ENCODE results near the gene CYP11A1.
A peak's percentile ranks its signal among the peaks of the same experiment; 100 is the strongest.

CYP11A1 gene

DNA sequence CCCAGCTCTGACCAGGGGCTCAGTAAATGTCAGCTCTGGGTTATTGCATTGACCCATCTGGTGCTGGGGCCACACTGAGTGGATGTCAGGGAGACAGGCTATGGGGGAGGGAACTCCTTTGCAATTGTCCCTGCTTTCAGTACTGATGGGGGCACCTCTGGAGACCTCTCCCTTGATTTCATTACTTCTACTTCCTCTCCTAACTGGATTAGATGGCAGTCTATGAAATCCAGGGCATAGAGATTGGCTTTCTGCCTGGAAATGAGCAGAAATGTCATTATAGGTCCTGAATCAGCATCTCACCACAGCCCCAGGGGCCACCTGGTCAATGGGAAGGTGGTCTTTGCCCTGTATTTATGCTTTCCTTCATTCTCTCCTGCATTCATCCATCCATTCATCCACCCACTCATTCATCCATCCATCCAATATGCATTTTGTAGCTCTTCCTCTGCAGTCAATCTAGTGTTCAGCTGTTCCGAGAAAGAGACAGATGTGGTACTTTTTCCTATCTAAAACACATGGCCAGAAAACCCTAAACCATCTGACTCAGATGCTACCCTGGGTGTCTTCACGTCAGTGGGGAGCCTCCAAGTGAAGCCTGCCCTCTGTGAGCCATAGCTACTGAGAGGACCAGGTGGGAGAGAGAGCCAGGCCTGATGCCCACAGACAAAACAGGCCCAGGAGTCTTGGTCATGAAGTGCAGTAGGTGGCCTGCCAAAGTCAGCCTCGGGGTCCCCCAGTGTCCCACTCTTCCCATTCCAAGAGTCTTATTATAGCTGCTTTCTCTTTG is 74.2 kb downstream of the CYP11A1 start:
- DNase-seq, result no peak

DNA sequence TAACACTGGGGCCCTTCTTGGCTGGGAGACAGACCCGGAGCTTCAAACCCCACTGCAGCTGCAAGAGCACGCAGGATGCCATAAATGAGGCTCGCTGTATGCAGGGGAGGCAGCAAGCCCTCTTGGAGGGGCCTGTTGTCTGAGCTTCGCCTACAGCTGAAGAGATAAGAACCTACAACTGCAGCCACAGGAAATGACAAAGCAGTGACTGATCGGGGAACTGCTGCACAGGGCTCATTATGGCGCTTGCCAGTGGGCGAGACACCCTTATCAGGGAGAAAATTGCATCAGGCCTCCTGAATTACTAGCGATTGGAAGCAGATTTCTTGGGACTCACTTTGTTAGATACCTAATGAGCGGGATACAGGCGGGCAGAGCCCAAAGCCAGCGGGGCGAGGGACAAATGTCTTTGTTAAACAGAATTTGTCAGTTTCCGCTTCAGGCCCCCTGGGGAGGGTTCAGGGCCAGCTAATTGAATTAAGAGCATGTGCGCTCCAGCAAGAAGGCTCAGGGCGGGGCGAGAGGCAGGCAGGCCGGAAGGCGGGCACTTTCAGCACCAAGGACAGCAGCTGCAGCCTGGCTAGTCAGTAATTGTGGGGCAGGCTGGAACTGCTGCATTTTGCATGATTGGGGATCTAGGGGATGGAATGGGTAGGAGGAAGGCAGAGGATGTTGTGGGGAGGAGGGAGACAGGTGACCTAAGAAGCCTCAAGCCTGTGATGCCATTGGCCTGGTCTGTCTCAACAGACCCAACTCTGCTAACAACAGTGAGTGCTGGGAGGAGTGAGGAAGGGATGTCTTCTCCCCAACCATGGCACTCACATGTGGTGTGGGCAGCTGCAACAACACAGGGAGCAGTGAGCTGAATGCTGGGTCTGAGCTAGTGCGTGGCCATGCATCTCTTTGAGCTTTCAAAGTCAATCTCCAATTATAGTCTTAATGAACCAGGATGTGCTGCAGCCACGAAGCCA is 76.1 kb downstream of the CYP11A1 start:
- peak; percentile 32 to 38 for DNase-seq

DNA sequence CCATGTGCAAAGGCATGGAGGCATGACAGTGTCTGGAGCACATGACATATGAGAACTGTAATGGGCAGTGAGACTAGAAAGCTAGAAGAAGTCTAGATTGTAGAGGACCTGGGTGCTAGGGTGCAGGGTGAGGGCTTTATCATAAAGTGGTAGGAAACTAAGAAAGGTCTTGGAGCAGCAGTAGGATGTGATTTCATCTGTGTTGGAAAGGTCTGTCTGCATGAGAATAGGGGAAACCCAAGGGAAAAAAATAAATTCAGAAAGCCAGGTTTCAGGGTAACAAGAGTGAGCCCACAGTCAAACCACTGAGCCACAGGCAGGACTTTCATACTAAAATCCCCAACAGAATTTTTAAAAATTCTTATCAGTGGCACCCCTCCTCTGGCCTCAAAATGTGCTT is 76.8 kb downstream of the CYP11A1 start:
- DNase-seq, result no peak

DNA sequence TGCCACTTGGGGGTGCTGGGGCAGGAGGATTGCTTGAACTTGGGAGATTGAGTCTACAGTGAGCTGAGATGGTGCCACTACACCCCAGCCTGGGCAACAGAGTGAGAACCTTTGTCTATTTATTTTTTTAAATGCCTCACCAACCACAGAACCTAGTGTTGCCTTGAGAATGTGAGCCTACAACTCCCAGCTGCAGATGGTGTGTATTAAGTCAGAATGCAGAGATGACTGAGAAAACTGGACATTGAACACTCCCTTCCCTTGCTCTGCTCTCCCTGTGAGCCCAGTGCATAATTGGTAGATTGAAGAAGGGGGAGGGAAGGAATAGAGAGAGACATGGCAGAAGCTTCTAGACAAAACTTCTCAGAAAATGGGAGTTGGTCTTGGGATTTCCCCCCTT is 77.8 kb downstream of the CYP11A1 start:
- DNase-seq, result no peak
